Stimulated activated CD8-positive, alpha-beta memory T cell treated with anti-CD3 and anti-CD28 coated beads, Interleukin-15, amount 100 ng/mL, for 4 hours (primary cell): ENCODE data around the gene RAD50.
"Not testable (repeated sequence)": the region's sequence is repeated elsewhere in the genome, so short reads cannot be mapped to it uniquely, and the experiment has no call there.

Experiments
- DNase-seq, 2 donors: peaks; one replicate each; pipeline ENCODE4 v3.0.0-alpha.2; 2020; ENCODE audit warnings: low read depth in 2 of 2

RAD50 gene

DNA sequence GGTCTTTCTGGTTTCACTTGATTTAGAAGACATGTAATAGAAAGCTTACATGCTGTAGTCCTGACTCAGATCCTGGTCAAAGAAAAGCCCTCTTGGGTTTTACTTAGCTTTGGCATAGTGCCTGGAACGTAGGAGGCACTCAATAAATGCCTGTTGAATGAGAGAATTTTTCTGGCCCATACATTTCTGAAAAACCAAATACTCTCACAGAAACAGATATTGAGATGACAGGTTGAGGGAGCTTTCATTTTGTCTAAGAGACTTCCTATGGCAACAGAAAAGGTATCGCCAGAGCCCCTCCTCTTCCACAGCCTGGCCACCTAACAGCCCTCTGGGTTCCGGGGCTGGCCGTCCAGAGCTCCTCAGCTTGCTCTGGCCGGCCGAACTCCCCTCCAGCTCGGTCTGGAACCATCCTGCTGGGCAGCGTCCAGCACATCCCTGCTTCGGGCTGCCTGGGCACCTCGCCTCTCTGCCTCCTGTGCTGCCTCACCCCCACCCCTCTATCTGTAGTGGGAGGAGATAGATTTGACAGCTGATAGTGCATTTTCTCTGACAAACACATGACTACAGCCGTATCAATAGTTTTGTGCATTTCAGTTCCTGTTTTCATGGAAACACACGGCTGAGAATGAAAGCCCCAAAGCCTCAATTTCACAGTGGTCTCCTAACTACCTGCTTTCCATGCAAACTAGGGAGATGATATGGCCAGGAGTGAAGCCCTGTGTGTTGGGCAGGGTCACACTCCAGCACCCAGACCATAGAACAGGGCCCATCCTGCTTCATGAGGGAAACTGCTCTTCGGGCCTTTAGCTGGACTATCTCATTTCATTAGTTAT lies 118.1 kb downstream of the RAD50 start:
- DNase-seq: no peak

DNA sequence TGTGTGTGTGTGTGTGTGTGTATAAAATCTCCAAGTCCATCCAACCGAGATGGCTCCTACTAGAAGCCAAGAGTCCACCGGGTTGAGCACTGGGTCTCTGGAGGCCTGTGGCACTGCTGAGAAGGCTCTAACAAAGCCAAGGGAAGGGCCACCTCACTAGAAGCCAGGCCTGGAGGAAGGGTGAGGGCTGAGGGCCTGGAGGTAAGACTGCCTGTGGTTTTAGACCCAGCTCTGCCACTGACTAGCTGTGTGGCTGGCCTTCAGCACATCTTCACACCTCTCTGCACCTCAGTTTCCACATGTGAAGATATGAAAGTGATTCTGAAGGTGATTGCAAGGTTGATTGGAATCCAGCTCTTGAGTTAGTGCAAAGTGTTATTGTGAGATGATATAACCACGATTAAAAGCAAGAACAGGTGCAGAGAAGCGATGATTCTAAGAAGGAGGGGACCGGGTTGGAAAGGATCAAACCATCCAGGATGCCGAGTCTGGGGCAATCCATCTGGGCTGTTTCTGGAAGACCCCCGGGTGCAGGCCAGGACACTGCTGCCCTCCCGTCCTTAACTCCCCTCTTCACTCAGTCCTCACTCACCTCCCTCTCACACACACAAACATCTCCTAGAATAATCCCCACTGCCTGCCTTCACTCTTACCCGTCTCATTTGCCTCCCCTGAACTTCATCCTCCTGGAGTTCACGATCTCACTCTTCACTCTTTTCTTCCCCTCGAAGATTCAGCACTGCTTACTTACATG lies 119.3 kb downstream of the RAD50 start:
- DNase-seq: no peak

DNA sequence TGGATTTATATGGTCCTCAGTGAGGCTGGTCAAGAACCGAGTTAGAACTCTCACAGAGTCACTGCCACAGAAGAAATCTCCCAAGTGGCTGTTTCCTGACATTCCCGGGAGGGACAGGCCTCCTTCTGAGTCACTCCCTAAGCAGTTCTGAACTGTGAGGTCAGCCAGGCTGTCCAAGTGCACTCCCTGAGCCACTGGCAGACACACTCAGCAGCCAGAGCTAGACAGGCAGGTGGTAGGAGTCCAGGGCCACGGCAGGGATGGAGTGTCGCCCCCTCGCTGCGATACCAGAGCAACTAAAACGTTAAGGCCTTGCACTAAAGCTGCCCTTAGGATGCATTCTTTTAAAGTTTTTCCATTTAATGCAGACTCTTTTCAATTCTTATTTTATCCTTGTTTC lies 120.4 kb downstream of the RAD50 start:
- DNase-seq: no peak

GRCh38 chr5:132677682-132678400 lies 121.1 kb downstream of the RAD50 start:
- no peak for DNase-seq

DNA sequence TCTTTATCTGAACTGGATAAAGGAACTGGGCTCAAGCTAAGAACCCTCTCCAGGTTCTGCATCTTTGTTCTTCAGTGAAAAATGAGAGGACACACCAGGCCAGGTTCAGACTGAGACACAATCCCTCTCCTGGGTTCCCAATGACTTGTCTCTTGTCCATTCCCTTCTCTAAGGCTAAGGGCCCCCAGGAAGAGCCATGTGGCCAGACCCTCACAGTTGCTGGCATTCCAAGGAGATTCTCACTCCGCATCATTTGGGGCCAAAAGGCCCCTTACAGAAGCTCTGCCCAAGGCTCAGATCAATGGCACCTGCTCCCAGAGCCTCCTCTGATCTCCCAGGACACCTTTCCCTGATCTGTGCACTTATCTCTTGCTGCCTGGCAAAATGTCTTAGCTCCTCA lies 122.0 kb downstream of the RAD50 start:
- DNase-seq: no peak

GRCh38 chr5:132679166-132679565 lies 122.4 kb downstream of the RAD50 start:
- DNase-seq: no peak

DNA sequence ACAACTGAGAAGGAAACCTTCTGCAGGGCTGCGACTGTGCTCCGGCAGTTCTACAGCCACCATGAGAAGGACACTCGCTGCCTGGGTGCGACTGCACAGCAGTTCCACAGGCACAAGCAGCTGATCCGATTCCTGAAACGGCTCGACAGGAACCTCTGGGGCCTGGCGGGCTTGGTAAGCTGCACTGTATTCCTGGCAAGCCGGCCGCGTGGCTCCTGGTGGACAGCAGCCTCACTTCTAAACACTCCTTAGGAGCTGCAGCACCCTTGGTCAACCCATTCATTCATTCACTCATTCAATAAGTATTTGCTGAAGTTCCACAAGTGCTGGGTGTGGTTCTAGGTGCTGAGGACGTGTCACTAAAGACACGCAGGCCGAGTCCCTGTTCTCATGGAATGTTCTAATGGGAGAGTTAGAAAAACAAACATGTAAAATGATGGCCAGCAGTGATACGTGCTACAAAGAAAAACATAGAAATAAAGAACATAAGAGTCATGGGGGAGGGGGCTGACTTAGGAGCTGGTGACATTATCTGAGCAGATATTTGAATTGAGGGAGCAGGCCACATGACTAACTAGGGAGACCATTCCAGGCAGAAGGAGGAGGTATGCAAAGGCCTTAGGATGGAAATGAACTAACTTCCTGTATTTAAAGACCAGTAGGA lies 123.1 kb downstream of the RAD50 start:
- no peak for DNase-seq

DNA sequence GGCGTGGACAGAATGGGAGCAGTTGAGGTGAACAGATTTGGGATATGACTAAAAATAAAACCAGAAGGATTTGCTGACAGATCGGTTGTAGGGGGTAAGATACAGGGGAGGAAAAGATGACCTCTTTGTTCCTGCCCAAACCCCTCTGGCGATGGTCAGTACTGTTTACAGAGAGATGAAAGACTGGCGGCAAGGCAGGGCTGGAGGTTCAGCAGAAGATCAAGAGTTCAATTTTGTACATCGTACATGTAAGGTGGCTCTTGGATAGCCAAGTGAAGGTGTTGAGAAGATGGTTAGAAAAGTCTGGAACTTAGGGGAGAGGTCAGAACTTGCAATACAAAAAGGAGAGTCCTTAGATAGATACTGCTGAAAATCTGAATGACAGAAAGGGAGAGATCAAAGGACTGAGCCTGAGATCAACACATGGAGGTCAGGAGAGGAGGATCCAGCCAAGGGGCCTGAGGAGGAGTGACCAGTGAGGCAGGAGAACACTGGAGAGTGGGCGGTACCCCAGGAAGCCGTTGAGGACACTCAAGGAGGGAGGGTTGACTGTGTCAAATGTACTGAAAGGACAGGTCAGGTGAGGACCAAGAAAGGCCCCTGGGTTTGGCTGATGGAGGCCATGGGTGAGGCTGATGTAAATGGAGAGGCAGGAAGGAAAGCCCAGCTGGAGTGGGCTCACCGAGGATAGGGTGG lies 124.2 kb downstream of the RAD50 start:
- DNase-seq: no peak

DNA sequence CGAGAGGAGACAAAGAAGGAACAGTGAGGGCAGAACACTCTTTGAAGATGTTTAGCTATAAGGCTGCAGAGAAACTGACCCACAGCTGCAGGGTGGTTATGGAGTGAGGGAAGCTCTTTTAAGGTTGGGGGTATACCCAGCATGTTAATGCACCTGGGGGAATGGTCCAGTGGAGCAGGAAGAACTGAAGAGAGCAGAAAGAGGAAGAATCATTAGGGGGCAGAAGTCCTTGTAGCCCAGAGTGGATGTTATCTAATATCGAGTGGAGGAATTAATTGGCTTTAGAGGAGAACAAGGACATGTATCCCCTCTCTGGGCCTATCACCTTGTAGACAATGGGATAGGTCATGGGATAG lies 124.7 kb downstream of the RAD50 start:
- no peak for DNase-seq

- no peak for DNase-seq
Observed at GRCh38 chr5:132681983-132682382, 125.2 kb downstream of the RAD50 start.

- DNase-seq: no peak
Observed at GRCh38 chr5:132684491-132684890, 127.7 kb downstream of the RAD50 start.

- DNase-seq: no peak
Observed at GRCh38 chr5:132684922-132685720, 128.3 kb downstream of the RAD50 start.

- DNase-seq: no peak
Observed at GRCh38 chr5:132686193-132686592, 129.4 kb downstream of the RAD50 start.

- DNase-seq: no peak
Observed at GRCh38 chr5:132687995-132688394, 131.2 kb downstream of the RAD50 start.

DNA sequence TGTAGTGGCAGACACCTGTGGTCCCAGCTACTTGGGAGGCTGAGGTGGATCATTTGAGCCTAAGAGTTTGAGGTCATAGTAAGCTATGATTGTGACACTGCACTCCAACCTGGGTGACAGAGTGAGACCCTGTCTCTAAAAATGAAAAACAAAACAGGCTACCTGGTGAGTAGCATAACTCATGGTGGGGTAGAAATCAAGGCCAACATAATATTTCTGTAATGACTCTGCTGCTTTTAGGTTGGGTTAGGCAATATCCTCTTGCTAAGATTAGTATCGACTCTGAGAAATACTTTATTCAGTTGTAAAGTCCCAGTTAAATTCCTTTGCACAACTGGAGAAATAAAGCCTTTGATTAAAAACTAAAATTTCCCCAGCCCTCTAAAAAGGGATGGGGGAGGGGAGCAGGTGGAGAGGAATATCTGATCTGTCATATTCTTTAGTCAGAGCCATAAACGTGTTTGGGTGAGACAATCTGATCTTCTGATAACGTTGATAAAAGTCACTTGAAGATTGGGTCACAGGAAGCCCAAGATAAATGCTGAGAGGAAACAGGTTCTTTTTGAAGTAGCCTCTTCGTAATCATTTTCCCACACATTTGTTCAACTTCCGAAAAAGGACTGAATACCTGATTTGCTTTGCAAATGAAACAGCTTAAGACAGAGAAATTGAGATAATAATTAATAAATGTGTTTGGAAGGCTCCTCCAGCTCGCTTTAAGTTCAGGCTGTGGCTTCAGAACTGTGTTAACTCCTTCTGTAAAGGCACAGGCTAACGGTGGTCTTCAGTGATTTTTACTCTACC lies 132.0 kb downstream of the RAD50 start:
- DNase-seq: no peak

DNA sequence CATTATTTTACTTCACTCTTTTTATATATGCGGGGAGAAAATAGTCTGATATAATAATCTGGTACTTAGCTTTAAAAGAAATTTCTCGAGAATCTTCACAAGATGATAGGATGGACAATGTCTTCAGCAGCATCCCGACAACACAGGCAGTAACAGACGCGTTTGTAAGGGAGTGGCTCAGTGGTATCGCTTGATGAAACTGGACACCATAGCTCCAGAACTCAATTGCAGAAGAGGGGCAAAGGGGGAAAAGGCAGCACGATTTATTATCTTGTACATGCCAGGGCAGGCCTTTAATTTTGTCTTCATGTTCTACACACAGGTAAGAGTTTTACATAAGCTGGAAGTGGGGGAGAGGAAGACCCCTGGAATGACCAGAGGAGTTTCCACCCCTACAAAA lies 132.7 kb downstream of the RAD50 start:
- DNase-seq: no peak

- DNase-seq: no peak
Observed at GRCh38 chr5:132690156-132690555, 133.4 kb downstream of the RAD50 start.

GRCh38 chr5:132691755-132692631 lies 135.2 kb downstream of the RAD50 start:
- DNase-seq: not testable (repeated sequence)

GRCh38 chr5:132692632-132692967 lies 135.8 kb downstream of the RAD50 start:
- no peak for DNase-seq
